HG02798 (cell line): ENCODE measurements around the gene IVD.
"Not testable (repeated sequence)": the region's sequence is repeated elsewhere in the genome, so short reads cannot be mapped to it uniquely, and the experiment has no call there.

Source experiments
- ATAC-seq: cut with Tn5 transposase; IDR thresholded peaks from one replicate; pipeline ENCODE4 v1.9.1; 2021; ENCODE audit warnings: mild to moderate bottlenecking; ENCODE audit not compliant: unreplicated experiment, poor library complexity

Gene IVD

GRCh38 chr15:40453941-40454340 lies 48.3 kb downstream of the IVD start:
- not testable (repeated sequence) for ATAC-seq

GRCh38 chr15:40454904-40455391 lies 49.4 kb downstream of the IVD start:
- ATAC-seq: no peak

GRCh38 chr15:40456299-40456712 lies 50.7 kb downstream of the IVD start:
- no peak for ATAC-seq

- ATAC-seq: no peak
These were observed 51.1 kb downstream of the IVD start for GRCh38 chr15:40456738-40457137.

GRCh38 chr15:40458495-40459371 lies 53.1 kb downstream of the IVD start:
- no peak for ATAC-seq

GRCh38 chr15:40459391-40460015 lies 53.9 kb downstream of the IVD start:
- no peak for ATAC-seq

GRCh38 chr15:40460404-40460803 lies 54.8 kb downstream of the IVD start:
- ATAC-seq: no peak

- no peak for ATAC-seq
These were observed 56.4 kb downstream of the IVD start for GRCh38 chr15:40461958-40462357.

- no peak for ATAC-seq
These were observed 57.7 kb downstream of the IVD start for GRCh38 chr15:40463279-40463678.

GRCh38 chr15:40463886-40464545 lies 58.4 kb downstream of the IVD start:
- ATAC-seq: no peak

GRCh38 chr15:40464595-40465185 lies 59.1 kb downstream of the IVD start:
- no peak for ATAC-seq

GRCh38 chr15:40465939-40466338 lies 60.3 kb downstream of the IVD start:
- no peak for ATAC-seq

- ATAC-seq: no peak
These were observed 61.0 kb downstream of the IVD start for GRCh38 chr15:40466426-40467260.

- no peak for ATAC-seq
These were observed 61.6 kb downstream of the IVD start for GRCh38 chr15:40467261-40467615.

- ATAC-seq: no peak
These were observed 63.3 kb downstream of the IVD start for GRCh38 chr15:40468898-40469331.

GRCh38 chr15:40469776-40470390 lies 64.3 kb downstream of the IVD start:
- ATAC-seq: no peak

GRCh38 chr15:40470423-40471104 lies 65.0 kb downstream of the IVD start, which contains the start of gene CHST14:
Gene CHST14, plus strand, starts transcription at chr15:40470984. Its CDS starts 230 bp downstream, at chr15:40471214.
- peak; percentile 74 for ATAC-seq
